ENCODE measurements around the gene RRAGD. TPM values are rescaled to one million over a fixed set of nuclear protein-coding genes. Genes with fewer than 3 reads are reported as not detected.

Gene RRAGD
- polyA plus RNA-seq (2012; rRNA removed) = 0.05 and 0.07 TPM in 2 replicates
- polyA plus RNA-seq (2012; cell fraction: cytosol; rRNA removed) = 0.09 and 0.28 TPM in 2 replicates
- 0.01 and 0.02 TPM in 2 replicates for polyA plus RNA-seq (2012; cell fraction: nucleus; rRNA removed)

- H3K27me3 ChIP-seq (ENCODE audit: insufficient read depth) = peaks cover 40% of the 10 kb centered on the region; the same call in 1 of the 2 replicates
- no peaks in the 10 kb centered on the region for H3K9me3 ChIP-seq
- peak within 1 kb of the TSS in 1 of 2 experiments; percentile 28; a peak in 1 of 4 replicates for H3K27ac ChIP-seq (ENCODE audit: low read depth in 2 of 2, low read length in 1 of 2)
- CTCF ChIA-PET = interaction anchor here (1.1 to 10.6 kb wide), 5 partner anchors 20 to 45 kb away, joined by 3 to 70 read pairs (median 5); no protein-coding TSS in a partner anchor
- H3F3A ChIP-seq (replicated peaks; ENCODE audit: insufficient read depth) = peaks cover 8% of the 10 kb centered on the region
- H3K36me3 ChIP-seq (replicated peaks in 1 of 2; ENCODE audit: control insufficient read depth in 1 of 2, insufficient read depth in 2 of 2, low read length in 1 of 2) = no peaks in the 10 kb centered on the region
- peak; percentile 91 for DNase-seq
- H2AFZ ChIP-seq (ENCODE audit: low read depth) = peak within 1 kb of the TSS; percentile 71
- WGBS (ENCODE audit: low lambda C conversion rate) = 0% methylated on average over 8 of the region's 85 CpGs
- no peaks in the 10 kb centered on the region for H3K79me2 ChIP-seq (ENCODE audit: insufficient read depth)
- H3K9ac ChIP-seq = no peak within 1 kb of the TSS
- no peaks in the 10 kb centered on the region for H3K9me2 ChIP-seq
- TF ChIP-seq USF1 (IDR thresholded peaks at IDR 0.05; ENCODE audit: borderline replicate concordance, low read depth) = peak; percentile 52; the same call in 1 of the 2 replicates
- TF ChIP-seq GABPA (IDR thresholded peaks at IDR 0.05; ENCODE audit: low read depth) = no peak
- no peaks in the 10 kb centered on the region for H4K20me1 ChIP-seq (ENCODE audit: insufficient read depth)
- peak within 1 kb of the TSS; percentile 87 for H3K4me2 ChIP-seq
- peaks cover 0 to 12% of the 10 kb centered on the region in 2 experiments; a peak in 1 of 4 replicates for H3K4me1 ChIP-seq (ENCODE audit: control insufficient read depth in 1 of 2, insufficient read depth in 2 of 2, low read depth in 1 of 2, low read length in 1 of 2)
- H3K4me3 ChIP-seq (ENCODE audit: low read depth in 2 of 2, low read length in 1 of 2) = peak within 1 kb of the TSS; percentile 63 to 66
- POLR2A ChIA-PET = no interaction called here
Observed at GRCh38 chr6:89412071-89413005, at the start of gene RRAGD. Gene RRAGD, minus strand, starts transcription at chr6:89412273. Its CDS starts 280 bp downstream, at chr6:89411993.

GRCh38 chr6:89460713-89461112 is 48.6 kb upstream of the RRAGD start:
- WGBS (ENCODE audit: low lambda C conversion rate) = 74% methylated on average over 7 of the region's 7 CpGs
- CTCF ChIA-PET = no interaction called here
- no peak for TF ChIP-seq GATA2 (CRISPR knock-in tag; IDR thresholded peaks at IDR 0.05)
- TF ChIP-seq IRF3 (IDR thresholded peaks at IDR 0.05; ENCODE audit: low read depth, low read length) = no peak
- no peak for TF ChIP-seq FOXM1 (IDR thresholded peaks at IDR 0.05; ENCODE audit: low read depth)
- TF ChIP-seq JUND (IDR thresholded peaks at IDR 0.05) = no peak
- TF ChIP-seq TEAD4 (IDR thresholded peaks at IDR 0.05; ENCODE audit: borderline replicate concordance, insufficient read depth) = no peak
- TF ChIP-seq NRF1 (IDR thresholded peaks at IDR 0.05; ENCODE audit: low read depth, low read length) = no peak
- no peak for TF ChIP-seq REST (IDR thresholded peaks at IDR 0.05; ENCODE audit: low read depth, low read length)
- no peak for TF ChIP-seq GABPA (IDR thresholded peaks at IDR 0.05; ENCODE audit: low read depth)
- TF ChIP-seq MEF2A (IDR thresholded peaks at IDR 0.05; ENCODE audit: borderline replicate concordance, low read depth) = no peak
- no peak for TF ChIP-seq PBX3 (IDR thresholded peaks at IDR 0.05)
- no peak for TF ChIP-seq TCF12 (IDR thresholded peaks at IDR 0.05)
- no peak for TF ChIP-seq SMC3 (IDR thresholded peaks at IDR 0.05; ENCODE audit: low read depth, low read length)
- TF ChIP-seq RFX5 (IDR thresholded peaks at IDR 0.05; ENCODE audit: low read length) = no peak
- TF ChIP-seq RCOR1 (IDR thresholded peaks at IDR 0.05; ENCODE audit: low read length) = no peak
- no peak for TF ChIP-seq EZH2phosphoT487 (IDR thresholded peaks at IDR 0.05; ENCODE audit: borderline replicate concordance, low read depth)
- no peak for TF ChIP-seq ZBTB33 (IDR thresholded peaks at IDR 0.05; ENCODE audit: borderline replicate concordance, low read depth)

More at GRCh38 chr6:89460713-89461112, 48.6 kb upstream of the RRAGD start:
- H4K20me1 ChIP-seq (ENCODE audit: insufficient read depth) = no peaks in the 10 kb centered on the region
- no peak overlapping the region for H3K9ac ChIP-seq
- no peak for DNase-seq
- H3K4me3 ChIP-seq (ENCODE audit: low read depth in 2 of 2, low read length in 1 of 2) = no peak overlapping the region
- no peaks in the 10 kb centered on the region for H3K27me3 ChIP-seq (ENCODE audit: insufficient read depth)
- no peaks in the 10 kb centered on the region for H3K9me2 ChIP-seq
- H3K27ac ChIP-seq (ENCODE audit: low read depth in 2 of 2, low read length in 1 of 2) = no peak overlapping the region
- H3K9me3 ChIP-seq = no peaks in the 10 kb centered on the region
- no peaks in the 10 kb centered on the region for H3K79me2 ChIP-seq (ENCODE audit: insufficient read depth)
- POLR2A ChIA-PET = no interaction called here
- H3F3A ChIP-seq (replicated peaks; ENCODE audit: insufficient read depth) = no peaks in the 10 kb centered on the region
- no peak overlapping the region for H3K4me2 ChIP-seq
- no peaks in the 10 kb centered on the region; a peak in 1 of 4 replicates for H3K4me1 ChIP-seq (ENCODE audit: control insufficient read depth in 1 of 2, insufficient read depth in 2 of 2, low read depth in 1 of 2, low read length in 1 of 2)
- no peaks in the 10 kb centered on the region for H3K36me3 ChIP-seq (replicated peaks in 1 of 2; ENCODE audit: control insufficient read depth in 1 of 2, insufficient read depth in 2 of 2, low read length in 1 of 2)
- H2AFZ ChIP-seq (ENCODE audit: low read depth) = no peak overlapping the region
